HG02571 (cell line): ENCODE measurements around the gene IQCK.
"Not testable (repeated sequence)": the region's sequence is repeated elsewhere in the genome, so short reads cannot be mapped to it uniquely, and the experiment has no call there.

ENCODE experiments used
- ATAC-seq: cut with Tn5 transposase; IDR thresholded peaks from one replicate; pipeline ENCODE4 v1.9.1; 2021; ENCODE audit warnings: mild to moderate bottlenecking, moderate library complexity; ENCODE audit not compliant: unreplicated experiment

The IQCK gene

GRCh38 chr16:19715566-19715965, 2.5 kb upstream of the IQCK start:
- ATAC-seq, result no peak

- ATAC-seq, result no peak
Measured at GRCh38 chr16:19716183-19716582, 1.9 kb upstream of the IQCK start.

- not testable (repeated sequence) for ATAC-seq
Measured at GRCh38 chr16:19716728-19717127, 1.3 kb upstream of the IQCK start.

GRCh38 chr16:19717314-19717713, 757 bp upstream of the IQCK start:
- ATAC-seq, result no peak

GRCh38 chr16:19718624-19718965, 524 bp downstream of the IQCK start:
- ATAC-seq, result no peak

GRCh38 chr16:19722269-19722952, 4.3 kb downstream of the IQCK start:
- ATAC-seq, result no peak

- ATAC-seq, result no peak
Measured at GRCh38 chr16:19722981-19723380, 4.9 kb downstream of the IQCK start.

GRCh38 chr16:19728636-19728965, 10.5 kb downstream of the IQCK start:
- no peak for ATAC-seq

GRCh38 chr16:19733551-19733950, 15.5 kb downstream of the IQCK start:
- no peak for ATAC-seq

GRCh38 chr16:19735074-19735867, 17.2 kb downstream of the IQCK start:
- no peak for ATAC-seq

GRCh38 chr16:19737306-19738038, 19.4 kb downstream of the IQCK start:
- no peak for ATAC-seq

GRCh38 chr16:19741354-19741753, 23.3 kb downstream of the IQCK start:
- ATAC-seq, result no peak

GRCh38 chr16:19743816-19744159, 25.7 kb downstream of the IQCK start:
- no peak for ATAC-seq

- ATAC-seq, result no peak
Measured at GRCh38 chr16:19744670-19745069, 26.6 kb downstream of the IQCK start.

- ATAC-seq, result no peak
Measured at GRCh38 chr16:19745286-19746010, 27.4 kb downstream of the IQCK start.

- no peak for ATAC-seq
Measured at GRCh38 chr16:19746561-19746960, 28.5 kb downstream of the IQCK start.

GRCh38 chr16:19748389-19749168, 30.5 kb downstream of the IQCK start:
- ATAC-seq, result no peak

- no peak for ATAC-seq
Measured at GRCh38 chr16:19749571-19750080, 31.6 kb downstream of the IQCK start.

- ATAC-seq, result no peak
Measured at GRCh38 chr16:19751478-19752385, 33.7 kb downstream of the IQCK start.
